Activated CD4-positive, alpha-beta T cell treated with anti-CD3 and anti-CD28 coated beads, Interleukin-2, amount 50 U/mL, for 1 hour (primary cell): ENCODE measurements around the gene USP17L21.
"Not testable (repeated sequence)": the region's sequence is repeated elsewhere in the genome, so short reads cannot be mapped to it uniquely, and the experiment has no call there.

Experiments used
- DNase-seq: peaks from one replicate; pipeline ENCODE4 v3.0.0-alpha.2; 2020

The USP17L21 gene

GRCh38 chr4:9262572-9262971, at the start of gene USP17L21:
Gene USP17L21 (plus strand): TSS chr4:9262872. CDS start chr4:9262872, 0 bp downstream.
- DNase-seq: not testable (repeated sequence)

- DNase-seq: not testable (repeated sequence)
Measured at GRCh38 chr4:9214701-9215100, 48.0 kb upstream of the USP17L21 start.

GRCh38 chr4:9215105-9215504, 47.6 kb upstream of the USP17L21 start, which contains the start of gene USP17L11:
Gene USP17L11 (plus strand): TSS chr4:9215405. CDS start chr4:9215405, 0 bp downstream.
- not testable (repeated sequence) for DNase-seq

GRCh38 chr4:9219852-9220251, 42.8 kb upstream of the USP17L21 start, which contains the start of gene USP17L12:
Gene USP17L12 (plus strand): TSS chr4:9220152. CDS start chr4:9220152, 0 bp downstream.
- DNase-seq: not testable (repeated sequence)

GRCh38 chr4:9224596-9224995, 38.1 kb upstream of the USP17L21 start, which contains the start of gene USP17L13:
Gene USP17L13 (plus strand): TSS chr4:9224896. CDS start chr4:9224896, 0 bp downstream.
- not testable (repeated sequence) for DNase-seq

GRCh38 chr4:9230249-9230648, 32.4 kb upstream of the USP17L21 start:
- DNase-seq: not testable (repeated sequence)

- DNase-seq: not testable (repeated sequence)
Measured at GRCh38 chr4:9234085-9234484, 28.6 kb upstream of the USP17L21 start, which contains the start of gene USP17L15. Gene USP17L15 (plus strand): TSS chr4:9234385. CDS start chr4:9234385, 0 bp downstream.

GRCh38 chr4:9238461-9238860, 24.2 kb upstream of the USP17L21 start:
- DNase-seq: not testable (repeated sequence)

- DNase-seq: not testable (repeated sequence)
Measured at GRCh38 chr4:9243579-9243978, 19.1 kb upstream of the USP17L21 start, which contains the start of gene USP17L17. Gene USP17L17 (plus strand): TSS chr4:9243879. CDS start chr4:9243879, 0 bp downstream.

- not testable (repeated sequence) for DNase-seq
Measured at GRCh38 chr4:9247953-9248680, 14.6 kb upstream of the USP17L21 start, which contains the start of gene USP17L18. Gene USP17L18 (plus strand): TSS chr4:9248630. CDS start chr4:9248630, 0 bp downstream.

GRCh38 chr4:9253078-9253477, 9.6 kb upstream of the USP17L21 start, which contains the start of gene USP17L19:
Gene USP17L19 (plus strand): TSS chr4:9253378. CDS start chr4:9253378, 0 bp downstream.
- not testable (repeated sequence) for DNase-seq

- DNase-seq: not testable (repeated sequence)
Measured at GRCh38 chr4:9257824-9258223, 4.8 kb upstream of the USP17L21 start, which contains the start of gene USP17L20. Gene USP17L20 (plus strand): TSS chr4:9258124. CDS start chr4:9258124, 0 bp downstream.

- DNase-seq: not testable (repeated sequence)
Measured at GRCh38 chr4:9267319-9267718, 4.6 kb downstream of the USP17L21 start, which contains the start of gene USP17L22. Gene USP17L22 (plus strand): TSS chr4:9267619. CDS start chr4:9267619, 0 bp downstream.

- DNase-seq: not testable (repeated sequence)
Measured at GRCh38 chr4:9271719-9272118, 9.0 kb downstream of the USP17L21 start.
